PC-3 (cell line): ENCODE results near the gene DENND6A. TPM values are rescaled to one million over a fixed set of nuclear protein-coding genes. Genes with fewer than 3 reads are reported as not detected.

ENCODE experiments used
- ATAC-seq: fragments of 200-7000 bp; cut with Tn5 transposase; 2 replicates; pipeline ENCODE4 v1.9.1; 2020; ENCODE audit warnings: mild to moderate bottlenecking, moderate library complexity
- BruUV-seq: library from RNA; stranded (reverse); fragments of 400-500 nt; replicated peaks from 2 replicates; lab custom pipeline; 2021; lab: Mats Ljungman, UMichigan
- CTCF ChIA-PET: fragments of 300-600 bp; sonication (Branson Sonifier 250); formaldehyde crosslinking; loops from one replicate; lab custom pipeline; 2022; ENCODE audit warnings: antibody characterized with exemption; lab: Charles Lee
- POLR2A ChIA-PET: fragments of 300-600 bp; sonication (Branson Sonifier 250); formaldehyde crosslinking; loops from one replicate; lab custom pipeline; 2022; ENCODE audit warnings: antibody characterized with exemption; ENCODE audit not compliant: unreplicated experiment; lab: Charles Lee
- DNase-seq: peaks from one replicate; pipeline ENCODE4 v3.0.0-alpha.2; 2015
- H2AFZ ChIP-seq: fragments of 300-600 bp; sonication (generic); 2 replicates; pipeline ENCODE4 v1.6.0; 2016; ENCODE audit warnings: antibody characterized with exemption, low read length
- H3F3A ChIP-seq: fragments of 300-600 bp; sonication (generic); one replicate; pipeline ENCODE4 v1.6.0; 2017; ENCODE audit warnings: antibody characterized with exemption, low read length, control low read depth, mild to moderate bottlenecking; ENCODE audit not compliant: unreplicated experiment
- H3K27ac ChIP-seq: fragments of 300-600 bp; sonication (generic); 2 replicates; pipeline ENCODE4 v1.5.1; 2016; ENCODE audit warnings: mild to moderate bottlenecking, low read length
- H3K27me3 ChIP-seq: fragments of 300-600 bp; sonication (generic); 2 replicates; pipeline ENCODE4 v1.6.1; 2016; ENCODE audit warnings: low read length, mixed read lengths
- H3K36me3 ChIP-seq: fragments of 300-600 bp; sonication (generic); 2 replicates; pipeline ENCODE4 v1.6.1; 2016; ENCODE audit warnings: low read depth, mixed run types, low read length, mixed read lengths
- H3K4me1 ChIP-seq: fragments of 300-600 bp; sonication (generic); 2 replicates; pipeline ENCODE4 v1.5.1; 2016; ENCODE audit warnings: low read length; ENCODE audit not compliant: insufficient read depth
- H3K4me2 ChIP-seq: fragments of 300-600 bp; sonication (generic); 2 replicates; pipeline ENCODE4 v1.6.0; 2016; ENCODE audit warnings: low read length
- H3K4me3 ChIP-seq: fragments of 300-600 bp; sonication (generic); 2 replicates; pipeline ENCODE4 v1.5.1; 2016; ENCODE audit warnings: mild to moderate bottlenecking, low read length, mixed read lengths
- H3K79me2 ChIP-seq: fragments of 300-600 bp; sonication (generic); 2 replicates; pipeline ENCODE4 v1.6.1; 2017; ENCODE audit warnings: low read length, mixed read lengths
- H3K9ac ChIP-seq: fragments of 300-600 bp; sonication (generic); 2 replicates; pipeline ENCODE4 v1.6.0; 2016; ENCODE audit warnings: mild to moderate bottlenecking, low read length
- H3K9me2 ChIP-seq: fragments of 300-600 bp; sonication (generic); replicated peaks from 2 replicates; pipeline ENCODE4 v1.6.1; 2016; ENCODE audit warnings: mixed run types, low read length, mixed read lengths
- H3K9me3 ChIP-seq: fragments of 300-600 bp; sonication (generic); 2 replicates; pipeline ENCODE4 v1.6.1; 2016; ENCODE audit warnings: low read length, mixed read lengths
- H4K20me1 ChIP-seq: fragments of 300-600 bp; sonication (generic); 2 replicates; pipeline ENCODE4 v1.6.1; 2016; ENCODE audit warnings: low read length, mixed read lengths
- EZH2 ChIP-seq: fragments of 300-600 bp; sonication (generic); IDR thresholded peaks from one replicate; pipeline ENCODE4 v1.6.1; 2017; ENCODE audit warnings: antibody characterized with exemption, mild to moderate bottlenecking, low read length; ENCODE audit not compliant: unreplicated experiment
- EZH2phosphoT487 ChIP-seq: fragments of 300-600 bp; sonication (generic); IDR thresholded peaks from 2 replicates; pipeline ENCODE4 v1.6.1; 2018; ENCODE audit warnings: mild to moderate bottlenecking, antibody characterized with exemption, low read length, borderline replicate concordance
- intact Hi-C: fragments of 100-400 bp; cut with micrococcal nuclease; formaldehyde crosslinking; loops from 2 replicates; pipeline ENCODE4 v1.9.0; 2023
- total RNA-seq: library from RNA; depleted of rRNA; stranded (reverse); fragments of >200 nt; gene quantifications from 2 replicates; pipeline ENCODE4 v1.2.3, GENCODE V29; 2014
- TF ChIP-seq, protein P1 (sequence below): fragments of 300-600 bp; sonication (generic); conservative IDR thresholded peaks from 2 replicates; pipeline ENCODE4 v1.5.1; 2017; ENCODE audit warnings: antibody characterized with exemption, low read depth, mild to moderate bottlenecking, low read length

Gene DENND6A
- total RNA-seq, 1 experiment from 2014 or later = 17.6 TPM

DNA sequence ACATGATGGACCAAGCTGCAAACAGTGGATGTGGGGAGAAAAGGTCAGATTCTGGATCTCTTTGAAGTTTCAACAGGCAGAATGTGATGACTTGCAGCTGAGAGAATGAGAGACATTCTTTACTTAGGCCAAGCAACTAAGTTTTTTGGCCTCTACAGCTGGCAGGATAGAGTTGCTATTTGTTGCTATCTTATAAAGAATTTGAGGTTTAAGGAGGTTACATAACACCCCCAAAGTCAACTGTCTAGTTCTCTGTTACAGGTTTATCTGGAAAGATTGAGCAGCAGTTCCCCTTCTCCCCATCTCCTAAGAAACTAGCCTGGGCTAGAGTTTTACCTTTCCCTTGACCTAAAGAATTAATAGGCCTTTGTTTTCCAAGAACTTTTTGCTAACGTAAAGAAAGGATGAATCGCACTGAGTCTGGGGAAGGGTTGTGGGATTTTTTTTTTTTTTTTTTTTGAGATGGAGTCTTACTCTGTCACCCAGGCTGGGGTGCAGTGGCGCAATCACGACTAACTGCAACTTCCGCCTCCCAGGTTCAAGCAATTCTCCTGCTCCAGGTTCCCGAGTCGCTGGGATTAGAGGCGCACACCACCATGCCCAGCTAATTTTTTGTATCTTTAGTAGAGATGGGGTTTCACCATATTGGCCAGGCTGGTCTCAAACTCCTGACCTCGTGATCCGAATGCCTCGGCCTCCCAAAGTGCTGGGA is 36.6 kb upstream of the DENND6A start:
- no peak overlapping the region for H3K4me3 ChIP-seq
- no peaks in the 10 kb centered on the region for H3K4me1 ChIP-seq
- ChIA-PET CTCF (no interaction called here), POLR2A (no interaction called here)
- ATAC-seq = no peak
- no peaks in the 10 kb centered on the region for H4K20me1 ChIP-seq
- no peaks in the 10 kb centered on the region for H3K79me2 ChIP-seq
- TF ChIP-seq, protein P1, sequence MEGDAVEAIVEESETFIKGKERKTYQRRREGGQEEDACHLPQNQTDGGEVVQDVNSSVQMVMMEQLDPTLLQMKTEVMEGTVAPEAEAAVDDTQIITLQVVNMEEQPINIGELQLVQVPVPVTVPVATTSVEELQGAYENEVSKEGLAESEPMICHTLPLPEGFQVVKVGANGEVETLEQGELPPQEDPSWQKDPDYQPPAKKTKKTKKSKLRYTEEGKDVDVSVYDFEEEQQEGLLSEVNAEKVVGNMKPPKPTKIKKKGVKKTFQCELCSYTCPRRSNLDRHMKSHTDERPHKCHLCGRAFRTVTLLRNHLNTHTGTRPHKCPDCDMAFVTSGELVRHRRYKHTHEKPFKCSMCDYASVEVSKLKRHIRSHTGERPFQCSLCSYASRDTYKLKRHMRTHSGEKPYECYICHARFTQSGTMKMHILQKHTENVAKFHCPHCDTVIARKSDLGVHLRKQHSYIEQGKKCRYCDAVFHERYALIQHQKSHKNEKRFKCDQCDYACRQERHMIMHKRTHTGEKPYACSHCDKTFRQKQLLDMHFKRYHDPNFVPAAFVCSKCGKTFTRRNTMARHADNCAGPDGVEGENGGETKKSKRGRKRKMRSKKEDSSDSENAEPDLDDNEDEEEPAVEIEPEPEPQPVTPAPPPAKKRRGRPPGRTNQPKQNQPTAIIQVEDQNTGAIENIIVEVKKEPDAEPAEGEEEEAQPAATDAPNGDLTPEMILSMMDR = no peak
- TF ChIP-seq EZH2phosphoT487 = no peak
- TF ChIP-seq EZH2 = no peak
- H3K9me2 ChIP-seq = no peaks in the 10 kb centered on the region
- no peak overlapping the region for H3K27ac ChIP-seq
- no peak overlapping the region for H3K4me2 ChIP-seq
- no TSS peak for BruUV-seq
- no peak for DNase-seq
- H3K36me3 ChIP-seq = no peaks in the 10 kb centered on the region
- intact Hi-C loops = no loop called here
- H3K9ac ChIP-seq = no peak overlapping the region
- no peaks in the 10 kb centered on the region for H3F3A ChIP-seq
- H2AFZ ChIP-seq = no peak overlapping the region
- no peaks in the 10 kb centered on the region for H3K27me3 ChIP-seq
- no peaks in the 10 kb centered on the region for H3K9me3 ChIP-seq

DNA sequence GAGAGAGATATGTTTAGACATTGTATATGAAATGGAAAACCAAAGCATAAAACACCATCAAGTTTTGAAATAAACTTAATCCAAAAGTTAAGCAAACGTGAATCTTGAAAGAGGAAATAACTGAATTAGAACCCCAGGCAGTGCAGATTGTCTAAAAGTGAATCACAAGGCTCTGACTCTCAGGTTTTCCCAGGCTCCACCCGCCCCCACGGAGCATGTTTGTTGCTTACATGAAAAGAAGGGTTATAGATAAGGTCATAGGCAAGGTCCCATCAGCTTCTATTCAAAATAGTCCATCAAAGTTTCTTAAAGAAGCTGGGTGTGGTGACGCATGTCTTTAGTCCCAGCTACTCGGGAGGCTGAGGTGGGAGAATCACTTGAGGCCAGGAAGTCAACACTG is 34.2 kb upstream of the DENND6A start:
- intact Hi-C loops = no loop called here
- H3K36me3 ChIP-seq = no peaks in the 10 kb centered on the region
- no peaks in the 10 kb centered on the region for H4K20me1 ChIP-seq
- H3K9ac ChIP-seq = no peak overlapping the region
- TF ChIP-seq, protein P1 = no peak
- no peak for TF ChIP-seq EZH2phosphoT487
- ChIA-PET CTCF (no interaction called here), POLR2A (interaction anchor here (0.6 kb wide), 1 partner anchor 97 kb away, joined by 3 read pairs; no protein-coding TSS in a partner anchor)
- no peak overlapping the region for H2AFZ ChIP-seq
- H3K9me2 ChIP-seq = no peaks in the 10 kb centered on the region
- H3K9me3 ChIP-seq = no peaks in the 10 kb centered on the region
- H3F3A ChIP-seq = no peaks in the 10 kb centered on the region
- H3K4me1 ChIP-seq = no peaks in the 10 kb centered on the region
- H3K27ac ChIP-seq = no peak overlapping the region
- no TSS peak for BruUV-seq
- ATAC-seq (no peak), DNase-seq (no peak)
- H3K79me2 ChIP-seq = no peaks in the 10 kb centered on the region
- no peak overlapping the region for H3K4me2 ChIP-seq
- H3K27me3 ChIP-seq = no peaks in the 10 kb centered on the region
- no peak overlapping the region for H3K4me3 ChIP-seq

DNA sequence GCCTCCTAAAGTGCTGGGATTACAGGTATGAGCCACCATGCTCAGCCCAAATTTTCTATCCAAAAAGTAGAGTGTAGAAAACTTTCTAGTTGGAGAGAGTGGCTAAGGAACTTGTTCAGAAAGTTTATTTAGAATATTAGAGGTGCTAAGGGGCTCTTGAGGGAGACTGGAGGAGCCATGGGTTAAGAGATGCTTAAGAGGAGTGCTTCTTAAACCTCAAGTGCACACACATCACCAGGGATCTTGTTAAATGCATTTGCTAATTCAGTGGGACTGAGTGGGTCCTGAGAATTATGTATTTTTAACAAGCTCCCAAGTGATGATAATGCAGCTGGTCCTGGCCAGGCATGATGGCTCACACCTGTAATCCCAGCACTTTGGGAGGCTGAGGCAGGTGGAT is 33.5 kb upstream of the DENND6A start:
- Histone ChIP-seq H3F3A (no peaks in the 10 kb centered on the region), H3K79me2 (no peaks in the 10 kb centered on the region), H3K27me3 (no peaks in the 10 kb centered on the region), H3K9me3 (no peaks in the 10 kb centered on the region), H3K9ac (no peak overlapping the region), H4K20me1 (no peaks in the 10 kb centered on the region), H3K4me2 (no peak overlapping the region), H2AFZ (no peak overlapping the region), H3K27ac (no peak overlapping the region), H3K4me3 (no peak overlapping the region), H3K4me1 (no peaks in the 10 kb centered on the region), H3K36me3 (no peaks in the 10 kb centered on the region), H3K9me2 (no peaks in the 10 kb centered on the region)
- no TSS peak for BruUV-seq
- DNase-seq (no peak), ATAC-seq (no peak)
- TF ChIP-seq, protein P1 = no peak
- TF ChIP-seq EZH2 = no peak
- TF ChIP-seq EZH2phosphoT487 = no peak
- intact Hi-C loops = no loop called here
- POLR2A ChIA-PET = interaction anchor here (0.6 kb wide), 1 partner anchor 98 kb away, joined by 3 read pairs; no protein-coding TSS in a partner anchor
- CTCF ChIA-PET = interaction anchor here (0.7 kb wide), 1 partner anchor 18 kb away, joined by 5 read pairs; no protein-coding TSS in a partner anchor
